ENCODE measurements around the gene MSANTD3. TPM values are rescaled to one million over a fixed set of nuclear protein-coding genes. Genes with fewer than 3 reads are reported as not detected.

MSANTD3 gene
- total and polyA plus RNA-seq, 2 experiments from 2014 or later = 19.7 to 34.5 TPM

GRCh38 chr9:100459963-100460362 lies 33.0 kb downstream of the MSANTD3 start:
- H3K27me3 Mint-ChIP-seq (ENCODE audit: insufficient read depth, low read depth, poor library complexity) = peaks cover 3% of the 10 kb centered on the region

More at GRCh38 chr9:100459963-100460362, 33.0 kb downstream of the MSANTD3 start:
- H3K9me3 Mint-ChIP-seq = no peaks in the 10 kb centered on the region
- TF ChIP-seq ZNF114 (CRISPR knock-in tag; IDR thresholded peaks at IDR 0.05) = no peak
- TF ChIP-seq CREB1 (CRISPR knock-in tag; IDR thresholded peaks at IDR 0.05; ENCODE audit: low read depth) = no peak
- TF ChIP-seq, protein P1, sequence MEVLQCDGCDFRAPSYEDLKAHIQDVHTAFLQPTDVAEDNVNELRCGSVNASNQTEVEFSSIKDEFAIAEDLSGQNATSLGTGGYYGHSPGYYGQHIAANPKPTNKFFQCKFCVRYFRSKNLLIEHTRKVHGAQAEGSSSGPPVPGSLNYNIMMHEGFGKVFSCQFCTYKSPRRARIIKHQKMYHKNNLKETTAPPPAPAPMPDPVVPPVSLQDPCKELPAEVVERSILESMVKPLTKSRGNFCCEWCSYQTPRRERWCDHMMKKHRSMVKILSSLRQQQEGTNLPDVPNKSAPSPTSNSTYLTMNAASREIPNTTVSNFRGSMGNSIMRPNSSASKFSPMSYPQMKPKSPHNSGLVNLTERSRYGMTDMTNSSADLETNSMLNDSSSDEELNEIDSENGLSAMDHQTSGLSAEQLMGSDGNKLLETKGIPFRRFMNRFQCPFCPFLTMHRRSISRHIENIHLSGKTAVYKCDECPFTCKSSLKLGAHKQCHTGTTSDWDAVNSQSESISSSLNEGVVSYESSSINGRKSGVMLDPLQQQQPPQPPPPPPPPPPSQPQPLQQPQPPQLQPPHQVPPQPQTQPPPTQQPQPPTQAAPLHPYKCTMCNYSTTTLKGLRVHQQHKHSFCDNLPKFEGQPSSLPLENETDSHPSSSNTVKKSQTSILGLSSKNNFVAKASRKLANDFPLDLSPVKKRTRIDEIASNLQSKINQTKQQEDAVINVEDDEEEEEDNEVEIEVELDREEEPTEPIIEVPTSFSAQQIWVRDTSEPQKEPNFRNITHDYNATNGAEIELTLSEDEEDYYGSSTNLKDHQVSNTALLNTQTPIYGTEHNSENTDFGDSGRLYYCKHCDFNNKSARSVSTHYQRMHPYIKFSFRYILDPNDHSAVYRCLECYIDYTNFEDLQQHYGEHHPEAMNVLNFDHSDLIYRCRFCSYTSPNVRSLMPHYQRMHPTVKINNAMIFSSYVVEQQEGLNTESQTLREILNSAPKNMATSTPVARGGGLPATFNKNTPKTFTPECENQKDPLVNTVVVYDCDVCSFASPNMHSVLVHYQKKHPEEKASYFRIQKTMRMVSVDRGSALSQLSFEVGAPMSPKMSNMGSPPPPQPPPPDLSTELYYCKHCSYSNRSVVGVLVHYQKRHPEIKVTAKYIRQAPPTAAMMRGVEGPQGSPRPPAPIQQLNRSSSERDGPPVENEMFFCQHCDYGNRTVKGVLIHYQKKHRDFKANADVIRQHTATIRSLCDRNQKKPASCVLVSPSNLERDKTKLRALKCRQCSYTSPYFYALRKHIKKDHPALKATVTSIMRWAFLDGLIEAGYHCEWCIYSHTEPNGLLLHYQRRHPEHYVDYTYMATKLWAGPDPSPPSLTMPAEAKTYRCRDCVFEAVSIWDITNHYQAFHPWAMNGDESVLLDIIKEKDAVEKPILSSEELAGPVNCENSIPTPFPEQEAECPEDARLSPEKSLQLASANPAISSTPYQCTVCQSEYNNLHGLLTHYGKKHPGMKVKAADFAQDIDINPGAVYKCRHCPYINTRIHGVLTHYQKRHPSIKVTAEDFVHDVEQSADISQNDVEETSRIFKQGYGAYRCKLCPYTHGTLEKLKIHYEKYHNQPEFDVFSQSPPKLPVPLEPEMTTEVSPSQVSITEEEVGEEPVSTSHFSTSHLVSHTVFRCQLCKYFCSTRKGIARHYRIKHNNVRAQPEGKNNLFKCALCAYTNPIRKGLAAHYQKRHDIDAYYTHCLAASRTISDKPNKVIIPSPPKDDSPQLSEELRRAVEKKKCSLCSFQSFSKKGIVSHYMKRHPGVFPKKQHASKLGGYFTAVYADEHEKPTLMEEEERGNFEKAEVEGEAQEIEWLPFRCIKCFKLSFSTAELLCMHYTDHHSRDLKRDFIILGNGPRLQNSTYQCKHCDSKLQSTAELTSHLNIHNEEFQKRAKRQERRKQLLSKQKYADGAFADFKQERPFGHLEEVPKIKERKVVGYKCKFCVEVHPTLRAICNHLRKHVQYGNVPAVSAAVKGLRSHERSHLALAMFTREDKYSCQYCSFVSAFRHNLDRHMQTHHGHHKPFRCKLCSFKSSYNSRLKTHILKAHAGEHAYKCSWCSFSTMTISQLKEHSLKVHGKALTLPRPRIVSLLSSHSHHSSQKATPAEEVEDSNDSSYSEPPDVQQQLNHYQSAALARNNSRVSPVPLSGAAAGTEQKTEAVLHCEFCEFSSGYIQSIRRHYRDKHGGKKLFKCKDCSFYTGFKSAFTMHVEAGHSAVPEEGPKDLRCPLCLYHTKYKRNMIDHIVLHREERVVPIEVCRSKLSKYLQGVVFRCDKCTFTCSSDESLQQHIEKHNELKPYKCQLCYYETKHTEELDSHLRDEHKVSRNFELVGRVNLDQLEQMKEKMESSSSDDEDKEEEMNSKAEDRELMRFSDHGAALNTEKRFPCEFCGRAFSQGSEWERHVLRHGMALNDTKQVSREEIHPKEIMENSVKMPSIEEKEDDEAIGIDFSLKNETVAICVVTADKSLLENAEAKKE (CRISPR knock-in tag; IDR thresholded peaks at IDR 0.05) = no peak
- TF ChIP-seq POLR2AphosphoS5 (IDR thresholded peaks at IDR 0.05; ENCODE audit: low read depth) = no peak
- no peak overlapping the region for H3K27ac Mint-ChIP-seq
- DNase-seq (ENCODE audit: low spot score) (no peak), ATAC-seq (0 out of 3 replicates have a peak, but pooled peaks have one; percentile 26)
- no peak overlapping the region for H3K4me3 Mint-ChIP-seq
- Histone ChIP-seq H2AFZ (no peak overlapping the region), H3K27me3 (ENCODE audit: insufficient read depth) (no peaks in the 10 kb centered on the region), H3K27ac (ENCODE audit: low read depth) (no peak overlapping the region), H3K4me2 (no peak overlapping the region), H3K79me2 (replicated peaks; ENCODE audit: insufficient read depth) (no peaks in the 10 kb centered on the region), H3F3A (replicated peaks; ENCODE audit: low read depth) (no peaks in the 10 kb centered on the region), H3K9me2 (ENCODE audit: insufficient read depth) (no peaks in the 10 kb centered on the region), H3K36me3 (ENCODE audit: insufficient read depth) (no peaks in the 10 kb centered on the region), H3K4me1 (ENCODE audit: insufficient read depth) (peaks cover 6% of the 10 kb centered on the region; the same call in 1 of the 2 replicates), H4K20me1 (replicated peaks; ENCODE audit: insufficient read depth) (no peaks in the 10 kb centered on the region), H3K4me3 (no peak overlapping the region)
- H3K36me3 Mint-ChIP-seq (ENCODE audit: low read depth) = no peaks in the 10 kb centered on the region
- peaks cover 14% of the 10 kb centered on the region for H3K4me1 Mint-ChIP-seq

All from GM23338 (cell line).